Cardiac muscle cell (in vitro differentiated cells and primary cell): ENCODE data around the gene SCYGR5. TPM values are rescaled to one million over a fixed set of nuclear protein-coding genes. Genes with fewer than 3 reads are reported as not detected.

Experiments
- DNase-seq, 2 donors: peaks; one replicate each; pipeline versions ENCODE4 v3.0.0 to v3.0.0-alpha.2; 2010 to 2017; ENCODE audit warnings: low read depth in 1 of 2, low spot score in 1 of 2
- H3K27ac ChIP-seq: fragments of 200-600 bp; sonication (generic); 2 replicates; pipeline ENCODE4 v1.5.1; 2016
- H3K27me3 ChIP-seq: fragments of 200-600 bp; sonication (generic); 2 replicates; pipeline ENCODE4 v1.6.0; 2016; ENCODE audit warnings: control low read depth
- H3K36me3 ChIP-seq: fragments of 200-600 bp; sonication (generic); 2 replicates; pipeline ENCODE4 v1.5.1; 2016; ENCODE audit warnings: control low read depth
- H3K4me1 ChIP-seq: fragments of 200-600 bp; sonication (generic); 2 replicates; pipeline ENCODE4 v1.8.1; 2017; ENCODE audit warnings: low read depth, mild to moderate bottlenecking, mixed run types
- H3K4me3 ChIP-seq: fragments of 200-600 bp; sonication (generic); 2 replicates; pipeline ENCODE4 v1.5.1; 2016; ENCODE audit warnings: mild to moderate bottlenecking
- H3K9me3 ChIP-seq: fragments of 200-600 bp; sonication (generic); 2 replicates; pipeline ENCODE4 v1.5.1; 2017; ENCODE audit warnings: low read depth, mild to moderate bottlenecking, control low read depth
- polyA plus RNA-seq: library from polyadenylated mRNA; unstranded; fragments of >200 nt; fragmentation: Nextera tagmentation; extraction: Ambion mirVana; gene quantifications from 2 replicates; pipeline ENCODE4 v1.2.1, GENCODE V29; 2016
- total RNA-seq: library from RNA; depleted of rRNA; stranded (reverse); fragments of >200 nt; gene quantifications from 2 replicates; pipeline ENCODE4 v1.2.3, GENCODE V29; 2016
- TF ChIP-seq, protein P1 (sequence below): IDR thresholded peaks from 2 replicates; pipeline ENCODE4 v1.5.1; 2012; ENCODE audit warnings: low read depth, mild to moderate bottlenecking, low read length

The SCYGR5 gene
- total and polyA plus RNA-seq, 2 experiments from 2014 or later, result not detected

DNA sequence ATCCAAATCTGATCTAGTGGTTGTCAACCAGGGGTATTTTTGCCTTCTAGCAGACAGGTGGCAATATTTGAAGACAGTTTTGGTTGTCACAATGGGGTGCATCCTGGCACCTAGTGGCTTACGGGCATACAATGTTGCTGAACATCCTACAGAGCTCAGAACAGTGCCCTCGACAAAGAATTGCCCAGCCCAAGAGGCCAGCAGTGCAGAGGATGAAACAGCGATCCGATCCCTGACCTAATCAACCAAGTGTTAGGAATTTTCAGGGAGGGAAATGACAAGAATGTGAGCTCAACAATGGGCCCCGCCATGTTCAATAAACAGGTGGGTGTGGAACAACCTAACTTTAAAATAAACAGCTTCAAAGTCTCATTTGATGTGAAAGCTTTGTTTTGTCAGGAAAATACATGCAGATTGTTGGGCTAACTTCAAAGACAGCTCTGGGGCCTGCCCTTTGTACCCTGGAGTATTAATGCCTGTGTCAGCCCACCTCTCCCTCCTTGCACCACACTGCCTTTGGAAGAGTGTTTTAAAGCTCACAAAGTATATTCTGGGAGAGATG, 22.5 kb upstream of the SCYGR5 start:
- DNase-seq, result no peak
- Histone ChIP-seq H3K9me3 (no peaks in the 10 kb centered on the region), H3K27ac (no peak overlapping the region), H3K4me3 (no peak overlapping the region), H3K4me1 (no peaks in the 10 kb centered on the region), H3K36me3 (no peaks in the 10 kb centered on the region), H3K27me3 (no peaks in the 10 kb centered on the region)
- TF ChIP-seq, protein P1, sequence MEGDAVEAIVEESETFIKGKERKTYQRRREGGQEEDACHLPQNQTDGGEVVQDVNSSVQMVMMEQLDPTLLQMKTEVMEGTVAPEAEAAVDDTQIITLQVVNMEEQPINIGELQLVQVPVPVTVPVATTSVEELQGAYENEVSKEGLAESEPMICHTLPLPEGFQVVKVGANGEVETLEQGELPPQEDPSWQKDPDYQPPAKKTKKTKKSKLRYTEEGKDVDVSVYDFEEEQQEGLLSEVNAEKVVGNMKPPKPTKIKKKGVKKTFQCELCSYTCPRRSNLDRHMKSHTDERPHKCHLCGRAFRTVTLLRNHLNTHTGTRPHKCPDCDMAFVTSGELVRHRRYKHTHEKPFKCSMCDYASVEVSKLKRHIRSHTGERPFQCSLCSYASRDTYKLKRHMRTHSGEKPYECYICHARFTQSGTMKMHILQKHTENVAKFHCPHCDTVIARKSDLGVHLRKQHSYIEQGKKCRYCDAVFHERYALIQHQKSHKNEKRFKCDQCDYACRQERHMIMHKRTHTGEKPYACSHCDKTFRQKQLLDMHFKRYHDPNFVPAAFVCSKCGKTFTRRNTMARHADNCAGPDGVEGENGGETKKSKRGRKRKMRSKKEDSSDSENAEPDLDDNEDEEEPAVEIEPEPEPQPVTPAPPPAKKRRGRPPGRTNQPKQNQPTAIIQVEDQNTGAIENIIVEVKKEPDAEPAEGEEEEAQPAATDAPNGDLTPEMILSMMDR, result no peak

DNA sequence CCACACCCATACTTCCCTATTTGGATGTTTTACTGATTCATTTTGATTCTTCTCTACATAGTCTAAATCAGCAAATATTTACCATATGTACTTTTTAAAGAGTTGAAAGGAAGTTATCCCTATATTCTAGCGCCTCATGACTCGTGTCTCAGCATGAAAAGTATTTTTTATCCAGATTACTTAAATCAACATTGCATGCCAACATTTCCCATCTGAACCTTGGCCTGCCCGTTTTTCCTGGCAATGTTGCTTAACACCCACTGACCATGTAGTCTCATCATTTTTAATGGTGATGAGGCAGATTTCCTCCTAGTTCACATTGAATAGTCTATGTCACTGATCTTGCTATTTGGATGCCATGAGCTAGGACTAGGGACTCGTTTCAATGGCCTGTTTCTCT, 13.2 kb upstream of the SCYGR5 start:
- Histone ChIP-seq H3K9me3 (no peaks in the 10 kb centered on the region), H3K27ac (no peak overlapping the region), H3K27me3 (no peaks in the 10 kb centered on the region), H3K4me3 (no peak overlapping the region), H3K4me1 (no peaks in the 10 kb centered on the region), H3K36me3 (no peaks in the 10 kb centered on the region)
- TF ChIP-seq, protein P1, result no peak
- peak in 1 of 2 donors; percentile 74 for DNase-seq

DNA sequence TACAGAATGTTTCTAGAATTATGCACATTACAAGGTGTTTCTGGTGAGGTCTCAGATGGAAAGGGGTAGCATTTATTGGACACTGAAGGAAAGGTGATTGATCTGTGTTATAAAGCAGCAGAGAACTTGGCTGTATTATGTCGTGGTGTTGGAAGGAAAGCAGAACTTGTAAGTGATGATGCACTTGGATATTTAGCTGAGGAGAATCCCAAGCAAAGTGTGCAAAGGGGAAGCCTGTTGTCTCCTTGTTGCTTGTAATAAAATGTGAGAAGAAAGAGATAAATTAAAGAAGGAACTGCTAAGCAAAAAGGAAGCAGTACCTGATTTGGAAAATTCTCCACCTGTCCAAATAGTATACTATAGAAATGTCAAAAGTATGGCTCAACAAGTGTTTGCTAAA, 12.2 kb upstream of the SCYGR5 start:
- Histone ChIP-seq H3K4me1 (no peaks in the 10 kb centered on the region), H3K27me3 (no peaks in the 10 kb centered on the region), H3K36me3 (no peaks in the 10 kb centered on the region), H3K4me3 (no peak overlapping the region), H3K9me3 (no peaks in the 10 kb centered on the region), H3K27ac (no peak overlapping the region)
- TF ChIP-seq, protein P1, result no peak
- no peak for DNase-seq

DNA sequence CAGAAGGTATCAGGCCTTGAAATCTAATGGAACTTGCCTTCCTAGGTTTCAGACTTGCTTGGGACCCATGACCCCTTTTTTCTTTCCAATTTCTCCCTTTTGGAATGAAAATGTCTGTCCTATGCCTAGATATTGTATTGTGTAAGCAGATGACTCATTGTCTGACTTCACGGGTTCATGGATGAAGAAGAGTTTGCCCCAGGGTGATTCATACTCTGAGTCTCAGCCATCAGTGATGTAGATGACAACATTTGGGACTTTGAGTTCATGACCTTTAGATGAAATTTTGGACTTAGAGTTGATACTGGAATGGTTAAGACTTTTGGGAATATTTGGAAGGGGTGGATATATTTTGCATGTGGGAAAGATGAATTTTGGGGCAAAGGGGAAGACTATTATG, 11.2 kb upstream of the SCYGR5 start:
- H3K4me1 ChIP-seq, result no peaks in the 10 kb centered on the region
- no peaks in the 10 kb centered on the region for H3K9me3 ChIP-seq
- H3K27me3 ChIP-seq, result no peaks in the 10 kb centered on the region
- no peaks in the 10 kb centered on the region for H3K36me3 ChIP-seq
- H3K4me3 ChIP-seq, result no peak overlapping the region
- TF ChIP-seq, protein P1, result no peak
- peak in 1 of 2 donors; percentile 90 for DNase-seq
- no peak overlapping the region for H3K27ac ChIP-seq

DNA sequence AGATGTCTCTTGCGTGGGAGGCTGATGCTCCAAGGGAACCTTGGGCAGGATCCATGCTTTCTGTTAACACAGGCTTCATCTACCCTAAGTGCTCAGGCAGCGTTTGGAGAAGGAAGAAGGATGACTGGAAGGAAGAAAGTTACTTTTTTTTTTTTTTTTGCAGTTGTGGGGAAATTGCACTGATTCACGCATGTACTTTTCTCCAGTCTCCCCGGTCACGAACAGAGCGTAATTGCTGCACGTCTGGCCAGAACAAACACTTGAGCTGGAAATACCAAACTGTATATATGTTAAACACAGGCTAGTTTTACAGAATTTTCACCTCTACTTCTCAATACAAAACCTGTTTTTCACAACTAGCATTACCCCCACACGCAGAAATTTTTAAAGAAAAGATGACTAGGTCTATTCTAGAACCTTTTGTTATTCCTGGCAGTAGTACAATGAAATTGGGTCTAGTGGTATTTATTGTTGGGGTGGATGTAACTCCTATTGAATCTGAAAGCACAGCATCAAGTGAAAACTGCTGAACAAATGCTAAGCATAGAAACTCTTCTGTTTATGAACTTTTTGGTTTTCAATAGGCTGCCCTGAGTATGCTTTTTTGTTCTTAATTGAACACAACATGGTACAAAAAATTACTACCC, 9.3 kb upstream of the SCYGR5 start:
- H3K27me3 ChIP-seq, result no peaks in the 10 kb centered on the region
- H3K9me3 ChIP-seq, result no peaks in the 10 kb centered on the region
- H3K36me3 ChIP-seq, result no peaks in the 10 kb centered on the region
- H3K27ac ChIP-seq, result no peak overlapping the region
- H3K4me1 ChIP-seq, result peaks cover 7% of the 10 kb centered on the region
- no peak overlapping the region for H3K4me3 ChIP-seq
- DNase-seq, result peak in 1 of 2 donors; percentile 85
- TF ChIP-seq, protein P1, result no peak
